ENCODE data around the gene ISG20L2. TPM values are rescaled to one million over a fixed set of nuclear protein-coding genes. Genes with fewer than 3 reads are reported as not detected.

Gene ISG20L2
- total RNA-seq, 2 donors from 2014 or later, result 19.4 to 34.4 TPM

DNA sequence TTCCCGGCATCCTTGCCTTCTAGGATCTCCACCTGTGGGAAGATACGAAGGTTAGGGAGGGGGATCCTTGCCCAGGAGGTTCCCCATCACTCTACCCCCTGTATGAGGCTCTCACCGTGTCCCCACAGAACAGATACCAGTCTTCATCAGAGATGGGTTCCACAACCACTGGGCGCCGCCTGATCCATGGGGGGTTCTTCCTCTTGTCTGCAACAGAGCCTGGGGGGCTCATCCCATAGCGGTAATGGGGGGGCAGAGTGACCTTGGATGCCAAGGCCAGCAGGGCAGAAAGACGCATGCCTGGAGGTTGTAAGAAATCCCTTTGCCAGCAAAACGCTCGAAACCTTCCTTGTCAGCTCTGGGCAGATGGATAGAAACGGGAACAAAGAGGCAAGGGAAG, 9.8 kb upstream of the ISG20L2 start:
- TF ChIP-seq POLR2A (IDR thresholded peaks at IDR 0.05), result no peak
- TF ChIP-seq, protein P1, sequence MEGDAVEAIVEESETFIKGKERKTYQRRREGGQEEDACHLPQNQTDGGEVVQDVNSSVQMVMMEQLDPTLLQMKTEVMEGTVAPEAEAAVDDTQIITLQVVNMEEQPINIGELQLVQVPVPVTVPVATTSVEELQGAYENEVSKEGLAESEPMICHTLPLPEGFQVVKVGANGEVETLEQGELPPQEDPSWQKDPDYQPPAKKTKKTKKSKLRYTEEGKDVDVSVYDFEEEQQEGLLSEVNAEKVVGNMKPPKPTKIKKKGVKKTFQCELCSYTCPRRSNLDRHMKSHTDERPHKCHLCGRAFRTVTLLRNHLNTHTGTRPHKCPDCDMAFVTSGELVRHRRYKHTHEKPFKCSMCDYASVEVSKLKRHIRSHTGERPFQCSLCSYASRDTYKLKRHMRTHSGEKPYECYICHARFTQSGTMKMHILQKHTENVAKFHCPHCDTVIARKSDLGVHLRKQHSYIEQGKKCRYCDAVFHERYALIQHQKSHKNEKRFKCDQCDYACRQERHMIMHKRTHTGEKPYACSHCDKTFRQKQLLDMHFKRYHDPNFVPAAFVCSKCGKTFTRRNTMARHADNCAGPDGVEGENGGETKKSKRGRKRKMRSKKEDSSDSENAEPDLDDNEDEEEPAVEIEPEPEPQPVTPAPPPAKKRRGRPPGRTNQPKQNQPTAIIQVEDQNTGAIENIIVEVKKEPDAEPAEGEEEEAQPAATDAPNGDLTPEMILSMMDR (IDR thresholded peaks at IDR 0.05), result no peak
- no peak for TF ChIP-seq POLR2AphosphoS5 (IDR thresholded peaks at IDR 0.05)
- DNase-seq (ENCODE audit: low spot score), result no peak
- Histone ChIP-seq H3K4me1 (replicated peaks) (no peaks in the 10 kb centered on the region), H3K27me3 (replicated peaks; ENCODE audit: insufficient read depth) (no peaks in the 10 kb centered on the region), H3K4me3 (no peak overlapping the region), H3K36me3 (peaks cover 4 to 5% of the 10 kb centered on the region in 2 donors), H3K27ac (no peak overlapping the region), H3K9me3 (no peaks in the 10 kb centered on the region)
- intact Hi-C loops (cut with DNase I), result no loop called here
- WGBS, result 90% methylated on average over 10 of the region's 10 CpGs

DNA sequence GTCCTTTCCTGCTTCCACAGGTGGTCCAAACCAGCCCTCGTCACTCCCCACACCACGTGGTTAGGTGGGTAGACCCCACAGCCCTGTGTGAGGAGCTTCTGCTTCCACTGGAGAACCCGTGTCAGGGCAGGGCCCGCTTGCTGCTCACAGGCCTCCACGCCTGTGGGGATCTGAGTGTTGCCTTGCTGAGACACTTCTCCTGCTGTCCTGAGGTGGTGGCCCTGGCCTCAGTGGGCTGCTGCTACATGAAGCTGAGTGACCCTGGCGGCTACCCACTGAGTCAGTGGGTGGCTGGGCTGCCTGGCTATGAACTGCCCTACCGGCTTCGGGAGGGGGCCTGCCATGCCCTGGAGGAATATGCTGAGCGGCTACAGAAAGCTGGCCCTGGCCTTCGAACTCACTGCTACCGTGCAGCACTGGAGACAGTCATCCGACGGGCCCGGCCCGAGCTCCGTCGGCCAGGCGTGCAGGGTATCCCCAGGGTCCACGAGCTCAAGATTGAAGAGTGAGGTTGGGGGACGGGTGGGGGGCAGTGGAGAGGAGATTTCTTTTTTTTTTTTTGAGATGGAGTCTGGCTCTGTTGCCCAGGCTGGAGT, 5.5 kb upstream of the ISG20L2 start:
- H3K36me3 ChIP-seq, result no peaks in the 10 kb centered on the region
- H3K27me3 ChIP-seq (replicated peaks; ENCODE audit: insufficient read depth), result no peaks in the 10 kb centered on the region
- H3K4me3 ChIP-seq, result no peak overlapping the region
- DNase-seq (ENCODE audit: low spot score), result no peak
- no peak overlapping the region for H3K27ac ChIP-seq
- TF ChIP-seq, protein P1 (IDR thresholded peaks at IDR 0.05), result no peak
- TF ChIP-seq POLR2A (IDR thresholded peaks at IDR 0.05) (no peak), POLR2AphosphoS5 (IDR thresholded peaks at IDR 0.05) (no peak)
- no peaks in the 10 kb centered on the region for H3K9me3 ChIP-seq
- intact Hi-C loops (cut with DNase I), result no loop called here
- H3K4me1 ChIP-seq (replicated peaks), result no peaks in the 10 kb centered on the region
- WGBS, result 91% methylated on average over 17 of the region's 20 CpGs

DNA sequence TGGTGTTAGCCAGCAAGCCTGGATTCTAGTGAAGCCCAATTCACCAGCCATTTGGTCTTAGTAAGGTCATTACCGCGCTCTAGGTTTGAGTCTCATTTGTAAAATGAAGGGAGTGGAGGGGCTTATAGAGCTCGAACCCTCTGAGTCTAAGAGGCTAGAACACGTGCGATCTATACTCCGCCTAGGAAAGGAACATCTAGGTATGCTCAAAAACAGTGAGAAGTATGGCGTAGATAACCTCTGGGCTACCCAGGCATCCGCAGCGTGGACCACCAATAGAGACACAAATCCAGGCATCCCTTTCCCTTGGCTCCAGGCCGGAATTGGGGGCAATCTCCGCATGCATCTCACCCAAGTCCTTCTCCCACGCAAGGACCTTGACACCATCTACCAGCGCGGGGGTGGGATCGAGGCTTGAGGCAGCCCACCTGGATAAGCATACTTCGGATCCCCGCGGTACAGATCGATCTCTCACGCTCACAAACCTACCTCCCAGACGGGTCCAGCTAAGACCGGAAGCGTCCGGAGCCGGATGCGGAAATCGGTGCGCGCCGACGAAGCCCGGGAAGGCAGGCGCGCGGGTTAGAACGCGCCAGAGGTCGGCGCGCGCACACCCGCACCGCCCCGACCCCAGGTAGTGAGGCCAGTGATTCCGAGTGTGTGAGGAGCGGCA, 504 bp downstream of the ISG20L2 start, which contains the start of gene METTL25B:
TSS of gene METTL25B (plus strand) at position 544 of the 673 bp plus-strand sequence. CDS start 636 bp downstream, outside the sequence.
- no peaks in the 10 kb centered on the region for H3K27me3 ChIP-seq (replicated peaks; ENCODE audit: insufficient read depth)
- DNase-seq (ENCODE audit: low spot score), result peak; percentile 73
- H3K4me3 ChIP-seq, result peak within 1 kb of the TSS; percentile 68
- TF ChIP-seq, protein P1 (IDR thresholded peaks at IDR 0.05), result peak in 2 of 4 experiments; percentile 3 to 12
- no peak for TF ChIP-seq POLR2AphosphoS5 (IDR thresholded peaks at IDR 0.05)
- WGBS, result under 1% methylated on average over 34 of the region's 46 CpGs
- peaks cover 29% of the 10 kb centered on the region for H3K4me1 ChIP-seq (replicated peaks)
- intact Hi-C loops (cut with DNase I), result no loop called here
- peak within 1 kb of the TSS; percentile 94 to 97 for H3K27ac ChIP-seq
- no peaks in the 10 kb centered on the region for H3K9me3 ChIP-seq
- peaks cover 0 to 3% of the 10 kb centered on the region in 2 donors for H3K36me3 ChIP-seq

DNA sequence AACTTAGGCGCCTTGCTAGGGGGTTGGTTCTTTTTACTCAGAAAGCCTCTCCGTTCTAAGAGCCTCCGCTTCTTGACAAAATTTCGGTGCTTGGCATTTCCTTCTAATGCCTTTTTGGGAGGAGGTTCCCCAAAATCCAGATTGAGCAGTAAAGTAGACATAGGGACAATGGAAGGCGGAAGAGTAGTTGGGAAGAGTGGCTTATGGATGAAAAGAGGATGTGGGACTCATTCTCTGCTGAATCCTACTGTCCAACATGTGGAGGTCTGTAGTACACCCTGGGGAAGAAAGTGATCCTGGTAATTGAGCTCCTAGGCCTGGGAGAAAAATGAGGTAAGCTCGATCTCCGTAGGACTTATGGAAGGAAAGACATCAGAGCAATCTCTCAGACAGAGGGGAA, 1.1 kb downstream of the ISG20L2 start:
- no peak for TF ChIP-seq POLR2A (IDR thresholded peaks at IDR 0.05)
- H3K27me3 ChIP-seq (replicated peaks; ENCODE audit: insufficient read depth), result no peaks in the 10 kb centered on the region
- intact Hi-C loops (cut with DNase I), result no loop called here
- no peak for DNase-seq (ENCODE audit: low spot score)
- WGBS, result 48% methylated on average over 7 of the region's 7 CpGs
- peak overlapping the region; percentile 94 to 97 for H3K27ac ChIP-seq
- H3K36me3 ChIP-seq, result peaks cover 0 to 8% of the 10 kb centered on the region in 2 donors
- no peaks in the 10 kb centered on the region for H3K9me3 ChIP-seq
- peaks cover 29% of the 10 kb centered on the region for H3K4me1 ChIP-seq (replicated peaks)
- peak overlapping the region; percentile 68 for H3K4me3 ChIP-seq

DNA sequence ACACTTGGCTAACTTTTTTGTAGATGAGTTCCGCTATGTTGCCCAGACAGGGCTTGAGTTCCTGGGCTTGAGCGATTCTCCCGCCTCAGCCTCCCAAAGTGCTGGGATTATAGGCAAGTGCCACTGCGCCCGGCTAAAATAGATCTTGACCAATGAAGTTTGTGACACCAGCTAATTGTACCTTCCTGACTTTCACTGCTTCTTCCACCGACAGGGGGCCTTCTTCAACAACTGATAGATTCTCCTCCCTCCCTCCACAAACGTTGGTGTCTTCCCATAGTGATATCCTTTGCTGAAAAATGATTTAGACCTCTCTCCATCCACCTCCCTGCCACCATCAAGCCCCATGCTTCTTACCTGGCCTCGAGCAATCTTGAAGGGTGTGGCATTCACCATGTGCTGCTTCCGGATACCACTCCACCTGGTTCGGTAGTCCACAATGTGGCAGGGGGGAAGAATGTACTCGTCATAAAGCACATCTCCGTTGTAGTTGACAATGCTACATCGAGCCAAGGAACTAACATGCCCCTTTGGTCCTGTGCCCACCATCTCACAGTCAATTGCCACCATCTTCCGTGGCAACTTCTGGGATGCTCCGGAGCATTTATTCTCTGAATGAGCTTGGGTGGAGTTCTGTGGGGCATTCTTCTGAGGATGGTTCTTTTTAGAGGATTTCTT, 1.9 kb downstream of the ISG20L2 start:
- no peak for DNase-seq (ENCODE audit: low spot score)
- Histone ChIP-seq H3K9me3 (no peaks in the 10 kb centered on the region), H3K4me1 (replicated peaks) (peaks cover 29% of the 10 kb centered on the region), H3K27ac (no peak overlapping the region), H3K27me3 (replicated peaks; ENCODE audit: insufficient read depth) (no peaks in the 10 kb centered on the region), H3K4me3 (peak overlapping the region; percentile 9 to 14), H3K36me3 (peaks cover 0 to 8% of the 10 kb centered on the region in 2 donors)
- TF ChIP-seq, protein P1 (IDR thresholded peaks at IDR 0.05), result peak in 3 of 4 experiments; percentile 32 to 57 (median 52)
- TF ChIP-seq POLR2A (IDR thresholded peaks at IDR 0.05) (no peak), POLR2AphosphoS5 (IDR thresholded peaks at IDR 0.05) (peak; percentile 5)
- intact Hi-C loops (cut with DNase I), result no loop called here
- 41% methylated on average over 15 of the region's 15 CpGs for WGBS

Data from prostate gland (tissue), 2 donors.